CD4-positive, alpha-beta T cell treated with Interleukin-4 for 4 hours (primary cell): ENCODE measurements around the gene ZG16.
"Not testable (repeated sequence)": the region's sequence is repeated elsewhere in the genome, so short reads cannot be mapped to it uniquely, and the experiment has no call there.

Experiments used
- DNase-seq: peaks from one replicate; pipeline ENCODE4 v3.0.0-alpha.2; 2020

The ZG16 gene

GRCh38 chr16:29790183-29790948, 12.3 kb downstream of the ZG16 start, which contains the start of gene KIF22:
Gene KIF22, plus strand, starts transcription at chr16:29790751. Its CDS starts 9 bp downstream, at chr16:29790760.
- DNase-seq, result peak; percentile 100

- peak; percentile 43 for DNase-seq
Observed at GRCh38 chr16:29790949-29791844, 13.1 kb downstream of the ZG16 start.

- peak; percentile 45 for DNase-seq
Observed at GRCh38 chr16:29791845-29792807, 14.1 kb downstream of the ZG16 start.

GRCh38 chr16:29793153-29793552, 15.1 kb downstream of the ZG16 start:
- not testable (repeated sequence) for DNase-seq

- no peak for DNase-seq
Observed at GRCh38 chr16:29794231-29794710, 16.2 kb downstream of the ZG16 start.

GRCh38 chr16:29802416-29802935, 24.4 kb downstream of the ZG16 start:
- DNase-seq, result no peak

GRCh38 chr16:29804020-29804419, 26.0 kb downstream of the ZG16 start:
- DNase-seq, result no peak

GRCh38 chr16:29804455-29805231, 26.6 kb downstream of the ZG16 start:
- no peak for DNase-seq

- peak; percentile 99 for DNase-seq
Observed at GRCh38 chr16:29805232-29806098, 27.4 kb downstream of the ZG16 start.

- DNase-seq, result no peak
Observed at GRCh38 chr16:29806099-29806579, 28.1 kb downstream of the ZG16 start, which contains the start of gene MAZ. Gene MAZ, plus strand, starts transcription at chr16:29806529. Its CDS starts 173 bp downstream, at chr16:29806702.

- DNase-seq, result no peak
Observed at GRCh38 chr16:29806641-29807425, 28.8 kb downstream of the ZG16 start.

- DNase-seq, result peak; percentile 90
Observed at GRCh38 chr16:29807426-29808218, 29.6 kb downstream of the ZG16 start.

GRCh38 chr16:29808219-29808900, 30.3 kb downstream of the ZG16 start:
- no peak for DNase-seq

- DNase-seq, result no peak
Observed at GRCh38 chr16:29809031-29809747, 31.1 kb downstream of the ZG16 start.

GRCh38 chr16:29809850-29810698, 32.0 kb downstream of the ZG16 start:
- peak; percentile 50 for DNase-seq

GRCh38 chr16:29810699-29811169, 32.7 kb downstream of the ZG16 start:
- no peak for DNase-seq
